Measurements from ENCODE around the gene HTR3B.
"Not testable (repeated sequence)": the region's sequence is repeated elsewhere in the genome, so short reads cannot be mapped to it uniquely, and the experiment has no call there.

Gene HTR3B

GRCh38 chr11:113881856-113882255 is 22.7 kb upstream of the HTR3B start:
- in situ Hi-C loops (cut with HindIII; ENCODE audit: low sequenced_read_pairs) = no loop called here

- in situ Hi-C loops (cut with HindIII; ENCODE audit: low sequenced_read_pairs) = no loop called here
Measured at GRCh38 chr11:113884361-113884836, 20.2 kb upstream of the HTR3B start.

- in situ Hi-C loops (cut with HindIII; ENCODE audit: low sequenced_read_pairs) = no loop called here
Measured at GRCh38 chr11:113885897-113886296, 18.7 kb upstream of the HTR3B start.

- in situ Hi-C loops (cut with HindIII; ENCODE audit: low sequenced_read_pairs) = no loop called here
Measured at GRCh38 chr11:113888848-113889247, 15.7 kb upstream of the HTR3B start.

- in situ Hi-C loops (cut with HindIII; ENCODE audit: low sequenced_read_pairs) = no loop called here
Measured at GRCh38 chr11:113894421-113894996, 10.1 kb upstream of the HTR3B start.

GRCh38 chr11:113895367-113896155 is 9.0 kb upstream of the HTR3B start:
- in situ Hi-C loops (cut with HindIII; ENCODE audit: low sequenced_read_pairs) = no loop called here

GRCh38 chr11:113896156-113896879 is 8.3 kb upstream of the HTR3B start:
- in situ Hi-C loops (cut with HindIII; ENCODE audit: low sequenced_read_pairs) = no loop called here

GRCh38 chr11:113901141-113901540 is 3.5 kb upstream of the HTR3B start:
- in situ Hi-C loops (cut with HindIII; ENCODE audit: low sequenced_read_pairs) = no loop called here

- in situ Hi-C loops (cut with HindIII; ENCODE audit: low sequenced_read_pairs) = loop anchor here (5.0 kb wide), 1 partner anchor 351 kb away; no protein-coding TSS in a partner anchor
Measured at GRCh38 chr11:113906038-113906437, 1.4 kb downstream of the HTR3B start.

- in situ Hi-C loops (cut with HindIII; ENCODE audit: low sequenced_read_pairs) = loop anchor here (5.0 kb wide), 1 partner anchor 351 kb away; no protein-coding TSS in a partner anchor
Measured at GRCh38 chr11:113906516-113906915, 1.9 kb downstream of the HTR3B start.

GRCh38 chr11:113907152-113907551 is 2.6 kb downstream of the HTR3B start:
- in situ Hi-C loops (cut with HindIII; ENCODE audit: low sequenced_read_pairs) = loop anchor here (5.0 kb wide), 1 partner anchor 350 kb away; no protein-coding TSS in a partner anchor

GRCh38 chr11:113907681-113908080 is 3.1 kb downstream of the HTR3B start:
- in situ Hi-C loops (cut with HindIII; ENCODE audit: low sequenced_read_pairs) = loop anchor here (5.0 kb wide), 1 partner anchor 350 kb away; no protein-coding TSS in a partner anchor

GRCh38 chr11:113908098-113908497 is 3.5 kb downstream of the HTR3B start:
- in situ Hi-C loops (cut with HindIII; ENCODE audit: low sequenced_read_pairs) = loop anchor here (5.0 kb wide), 1 partner anchor 349 kb away; no protein-coding TSS in a partner anchor

GRCh38 chr11:113911491-113911890 is 6.9 kb downstream of the HTR3B start:
- in situ Hi-C loops (cut with HindIII; ENCODE audit: low sequenced_read_pairs) = not testable (repeated sequence)

GRCh38 chr11:113923572-113923971 is 19.0 kb downstream of the HTR3B start:
- in situ Hi-C loops (cut with HindIII; ENCODE audit: low sequenced_read_pairs) = no loop called here

- in situ Hi-C loops (cut with HindIII; ENCODE audit: low sequenced_read_pairs) = no loop called here
Measured at GRCh38 chr11:113926273-113927197, 21.9 kb downstream of the HTR3B start.

- in situ Hi-C loops (cut with HindIII; ENCODE audit: low sequenced_read_pairs) = no loop called here
Measured at GRCh38 chr11:113928311-113928710, 23.7 kb downstream of the HTR3B start.

GRCh38 chr11:113932788-113933187 is 28.2 kb downstream of the HTR3B start:
- in situ Hi-C loops (cut with HindIII; ENCODE audit: low sequenced_read_pairs) = no loop called here

- in situ Hi-C loops (cut with HindIII; ENCODE audit: low sequenced_read_pairs) = not testable (repeated sequence)
Measured at GRCh38 chr11:113934193-113934592, 29.6 kb downstream of the HTR3B start.

- in situ Hi-C loops (cut with HindIII; ENCODE audit: low sequenced_read_pairs) = no loop called here
Measured at GRCh38 chr11:113934761-113935160, 30.2 kb downstream of the HTR3B start.

All from endothelial cell of hepatic sinusoid (primary cell).